Measurements from ENCODE around the gene NAPB. TPM values are rescaled to one million over a fixed set of nuclear protein-coding genes. Genes with fewer than 3 reads are reported as not detected.

Gene NAPB
- total and polyA plus RNA-seq, 2 of the 8 experiments (the other 6 are each of a cell fraction or from before 2014, with no cell fraction given), result 6.2 to 12.3 TPM

- no peak overlapping the region for H2BK5ac ChIP-seq (ENCODE audit: low read depth, low read length)
- no peak overlapping the region for H4K91ac ChIP-seq (replicated peaks; ENCODE audit: insufficient read length, low read length)
- no peak overlapping the region for H2BK120ac ChIP-seq (replicated peaks; ENCODE audit: low read depth, low read length)
- H3K36me3 ChIP-seq (ENCODE audit: control insufficient read depth in 2 of 4, insufficient read depth in 4 of 4, low read length in 3 of 4), result peaks cover 9 to 41% (median 21%) of the 10 kb centered on the region in 4 experiments
- TF ChIP-seq POU5F1 (IDR thresholded peaks at IDR 0.05; ENCODE audit: low read depth, low read length), result no peak
- no peak for TF ChIP-seq SIX5 (IDR thresholded peaks at IDR 0.05; ENCODE audit: low read depth, low read length)
- no peaks in the 10 kb centered on the region for H3K23me2 ChIP-seq (ENCODE audit: low read depth, low read length)
- POLR2A ChIA-PET (ENCODE audit: partially characterized antibody), result interaction anchor here (1.3 to 1.4 kb wide), 2 partner anchors 9 to 22 kb away, joined by 3 to 4 read pairs; no protein-coding TSS in a partner anchor
- H3K4me1 ChIP-seq (replicated peaks in 1 of 4; ENCODE audit: control insufficient read depth in 3 of 4, insufficient read depth in 4 of 4, low read length in 3 of 4), result no peaks in the 10 kb centered on the region
- H3K9me3 ChIP-seq (ENCODE audit: insufficient read depth in 2 of 2, low read depth in 1 of 2, low read length in 1 of 2), result no peaks in the 10 kb centered on the region
- CTCF ChIA-PET (ENCODE audit: partially characterized antibody), result interaction anchor here (0.6 kb wide), 1 partner anchor 227 kb away, joined by 3 read pairs; no protein-coding TSS in a partner anchor
- no peak overlapping the region for H3K4ac ChIP-seq (replicated peaks; ENCODE audit: insufficient read length, low read depth, low read length)
- H4K5ac ChIP-seq (ENCODE audit: insufficient read length, low read depth, low read length), result no peak overlapping the region
- no peak overlapping the region for H4K8ac ChIP-seq (ENCODE audit: extremely low read depth, insufficient read depth, low read length)
- no peak overlapping the region for H3K56ac ChIP-seq (replicated peaks; ENCODE audit: insufficient read length, low read depth, low read length)
- no peak overlapping the region for H3K14ac ChIP-seq (ENCODE audit: insufficient read length)
- H2BK15ac ChIP-seq (ENCODE audit: low read length), result no peak overlapping the region
- no peak overlapping the region for H2AFZ ChIP-seq (ENCODE audit: low read length)
- H3K27me3 ChIP-seq (replicated peaks in 1 of 4; ENCODE audit: control insufficient read depth in 3 of 4, extremely low read depth in 1 of 4, insufficient read depth in 3 of 4, low read length in 3 of 4), result no peaks in the 10 kb centered on the region; a peak in 1 of 7 replicates
- H2BK12ac ChIP-seq (ENCODE audit: low read depth, low read length), result no peak overlapping the region
- FAIRE-seq (no peak), DNase-seq (ENCODE audit: low read depth in 1 of 2, low spot score in 2 of 2) (no peak)
- H2BK20ac ChIP-seq (ENCODE audit: low read length), result no peak overlapping the region
- no peak overlapping the region for H3K9ac ChIP-seq (replicated peaks in 1 of 4; ENCODE audit: extremely low read depth in 1 of 4, low read depth in 3 of 4, low read length in 3 of 4)
- peaks cover 0 to 5% of the 10 kb centered on the region in 2 experiments for H4K20me1 ChIP-seq (replicated peaks in 1 of 2; ENCODE audit: control insufficient read depth in 1 of 2, insufficient read depth in 2 of 2, low read length in 2 of 2)
- H3K23ac ChIP-seq (ENCODE audit: insufficient read length), result no peak overlapping the region
- H3K79me1 ChIP-seq (ENCODE audit: low read depth, low read length), result peaks cover 3% of the 10 kb centered on the region
- no peak overlapping the region for H3K4me3 ChIP-seq (ENCODE audit: extremely low read depth in 1 of 4, insufficient read depth in 2 of 4, low read depth in 3 of 4, low read length in 4 of 4)
- no peak overlapping the region for H3K4me2 ChIP-seq (ENCODE audit: insufficient read depth in 1 of 2, low read depth in 2 of 2, low read length in 2 of 2)
- no peaks in the 10 kb centered on the region; a peak in 2 of 4 replicates for H3K79me2 ChIP-seq (ENCODE audit: control insufficient read depth in 1 of 2, insufficient read depth in 2 of 2, low read length in 2 of 2)
- H2AK5ac ChIP-seq (ENCODE audit: low read depth, low read length), result no peak overlapping the region
- no peak overlapping the region for H3K18ac ChIP-seq (ENCODE audit: extremely low read depth, low read length)
- no peak overlapping the region for H3K27ac ChIP-seq (ENCODE audit: low read depth, low read length)
Observed at GRCh38 chr20:23379772-23380171, 41.5 kb downstream of the NAPB start.
